Liver (tissue), 9 donors: ENCODE measurements around the gene VPS52. TPM values are rescaled to one million over a fixed set of nuclear protein-coding genes. Genes with fewer than 3 reads are reported as not detected.
A peak's percentile ranks its signal among the peaks of the same experiment; 100 is the strongest.
"Not testable (repeated sequence)": the region's sequence is repeated elsewhere in the genome, so short reads cannot be mapped to it uniquely, and the experiment has no call there.

Source experiments
- DNase-seq: peaks from one replicate; pipeline ENCODE4 v3.0.0-alpha.2; 2017; ENCODE audit warnings: low spot score
- H3K27ac ChIP-seq, 2 donors: one replicate each; pipeline ENCODE4 v1.7.0; 2013; ENCODE audit warnings: inconsistent platforms in 2 of 2, low read length in 2 of 2, control low read depth in 1 of 2, low read depth in 1 of 2, mild to moderate bottlenecking in 1 of 2
- H3K27me3 ChIP-seq, 4 donors: one replicate each; pipeline versions ENCODE4 v1.6.1 to v1.7.0; 2013; ENCODE audit warnings: low read length in 3 of 4, inconsistent platforms in 1 of 4, mild to moderate bottlenecking in 1 of 4, moderate library complexity in 1 of 4; ENCODE audit not compliant: control insufficient read depth in 4 of 4, insufficient read depth in 4 of 4
- H3K36me3 ChIP-seq, 4 donors: one replicate each; pipeline versions ENCODE4 v1.6.1 to v1.7.0; 2013; ENCODE audit warnings: low read length in 3 of 4, mild to moderate bottlenecking in 3 of 4, low read depth in 1 of 4, moderate library complexity in 1 of 4; ENCODE audit not compliant: control insufficient read depth in 4 of 4, insufficient read depth in 3 of 4
- H3K4me1 ChIP-seq, 4 donors: one replicate each; pipeline versions ENCODE4 v1.6.1 to v1.7.0; 2013; ENCODE audit warnings: low read length in 3 of 4, mild to moderate bottlenecking in 3 of 4, moderate library complexity in 1 of 4; ENCODE audit not compliant: control insufficient read depth in 4 of 4, insufficient read depth in 4 of 4
- H3K4me3 ChIP-seq, 3 donors: one replicate each; pipeline versions ENCODE4 v1.6.1 to v1.7.0; 2013; ENCODE audit warnings: low read length in 3 of 3, control low read depth in 1 of 3, low read depth in 1 of 3, mild to moderate bottlenecking in 1 of 3
- H3K9ac ChIP-seq, 2 donors: one replicate each; pipeline ENCODE4 v1.7.0; 2013; ENCODE audit warnings: low read length in 2 of 2, mild to moderate bottlenecking in 2 of 2, moderate library complexity in 2 of 2, control low read depth in 1 of 2, low read depth in 1 of 2
- H3K9me3 ChIP-seq, 4 donors: one replicate each; pipeline versions ENCODE4 v1.6.1 to v1.7.0; 2013; ENCODE audit warnings: low read length in 3 of 4; ENCODE audit not compliant: control insufficient read depth in 4 of 4
- ATF3 ChIP-seq: IDR thresholded peaks from 2 replicates; pipeline ENCODE4 v1.6.1; 2016; ENCODE audit warnings: antibody characterized with exemption
- EGR1 ChIP-seq, 2 donors: IDR thresholded peaks; 2 replicates each; pipeline ENCODE4 v1.6.1; 2016 to 2018; ENCODE audit warnings: antibody characterized with exemption in 2 of 2, low read depth in 2 of 2
- FOXA1 ChIP-seq: IDR thresholded peaks from 2 replicates; pipeline ENCODE4 v1.6.1; 2016; ENCODE audit warnings: antibody characterized with exemption
- FOXA2 ChIP-seq: IDR thresholded peaks from 2 replicates; pipeline ENCODE4 v1.6.1; 2016; ENCODE audit warnings: antibody characterized with exemption
- GABPA ChIP-seq, 2 donors: IDR thresholded peaks in 1 of 2; conservative IDR thresholded peaks in 1 of 2; 2 replicates each; pipeline ENCODE4 v1.6.1; 2016; ENCODE audit warnings: antibody characterized with exemption in 2 of 2, mild to moderate bottlenecking in 1 of 2, moderate library complexity in 1 of 2
- JUND ChIP-seq, 2 donors: IDR thresholded peaks; 2 replicates each; pipeline ENCODE4 v1.6.1; 2016; ENCODE audit warnings: antibody characterized with exemption in 2 of 2
- MAX ChIP-seq: IDR thresholded peaks from 2 replicates; pipeline ENCODE4 v1.6.1; 2016; ENCODE audit warnings: antibody characterized with exemption
- NR2F2 ChIP-seq: IDR thresholded peaks from 2 replicates; pipeline ENCODE4 v1.6.1; 2016; ENCODE audit warnings: antibody characterized with exemption
- RAD21 ChIP-seq, 2 donors: IDR thresholded peaks; 2 replicates each; pipeline ENCODE4 v1.6.1; 2016; ENCODE audit warnings: antibody characterized with exemption in 2 of 2, mild to moderate bottlenecking in 2 of 2
- REST ChIP-seq: IDR thresholded peaks from 2 replicates; pipeline ENCODE4 v1.6.1; 2016; ENCODE audit warnings: antibody characterized with exemption, mild to moderate bottlenecking
- RXRA ChIP-seq, 2 donors: IDR thresholded peaks; 2 replicates each; pipeline ENCODE4 v1.6.1; 2017 to 2018; ENCODE audit warnings: antibody characterized with exemption in 2 of 2, mild to moderate bottlenecking in 1 of 2
- SP1 ChIP-seq: IDR thresholded peaks from 2 replicates; pipeline ENCODE4 v1.6.1; 2018; ENCODE audit warnings: antibody characterized with exemption, mild to moderate bottlenecking
- YY1 ChIP-seq: IDR thresholded peaks from 2 replicates; pipeline ENCODE4 v1.6.1; 2016; ENCODE audit warnings: antibody characterized with exemption, mild to moderate bottlenecking
- WGBS: extraction: QIAGEN DNeasy Blood & Tissue Kit; methylation state at CpG from one replicate; pipeline ENCODE4 v1.1.7; 2013; 5-methylcytosine and 5-hydroxymethylcytosine counted together
- polyA plus RNA-seq, 2 donors: library from polyadenylated mRNA; stranded (reverse) in 1 of 2; unstranded in 1 of 2; fragments of 200-250 nt in 1 of 2; fragments of >200 nt in 1 of 2; fragmentation: Nextera tagmentation in 1 of 2; extraction: Ambion mirVana in 1 of 2; gene quantifications; one replicate each; pipeline versions ENCODE4 v1.2.1 to v1.2.3, GENCODE V29; 2013 to 2015
- total RNA-seq, 2 donors: library from RNA; depleted of rRNA; stranded (reverse); fragments of >200 nt; gene quantifications; one replicate each; pipeline ENCODE4 v1.2.3, GENCODE V29; 2014
- donor health status: healthy.
- donor health status: healthy.
- donor health status: healthy.
- donor health status: healthy.
- donor health status: healthy.

The VPS52 gene
- total and polyA plus RNA-seq, 4 donors = 21.3 to 33.4 (median 25.3) TPM

- H3K4me3 ChIP-seq = peak overlapping the region; percentile 8 to 59 (median 30)
- peaks cover 0 to 42% (median 15%) of the 10 kb centered on the region in 4 donors for H3K36me3 ChIP-seq
- no peak for DNase-seq
- no peaks in the 10 kb centered on the region for H3K9me3 ChIP-seq
- peak overlapping the region; percentile 39 to 41 for H3K9ac ChIP-seq
- H3K27me3 ChIP-seq = no peaks in the 10 kb centered on the region
- no peak for TF ChIP-seq RAD21 (IDR thresholded peaks at IDR 0.05)
- TF ChIP-seq YY1 = no peak
- TF ChIP-seq FOXA1 = no peak
- TF ChIP-seq EGR1 (IDR thresholded peaks at IDR 0.05; ENCODE audit: low read depth in 2 of 2) = no peak
- TF ChIP-seq NR2F2 = no peak
- TF ChIP-seq RXRA (IDR thresholded peaks at IDR 0.05) = no peak
- TF ChIP-seq MAX = no peak
- no peak for TF ChIP-seq REST
- TF ChIP-seq GABPA (IDR thresholded peaks at IDR 0.05 in 1 of 2, conservative IDR thresholded peaks at IDR 0.05 in 1 of 2) = no peak
- no peak for TF ChIP-seq ATF3
- no peak for TF ChIP-seq SP1
- TF ChIP-seq FOXA2 = no peak
- no peak for TF ChIP-seq JUND (IDR thresholded peaks at IDR 0.05)
- peaks cover 9 to 48% (median 36%) of the 10 kb centered on the region in 4 donors for H3K4me1 ChIP-seq
- H3K27ac ChIP-seq = peak overlapping the region; percentile 63 to 64
Observed at GRCh38 chr6:33276581-33276863, 4.8 kb upstream of the VPS52 start.

- H3K9ac ChIP-seq = peak overlapping the region in 1 of 2 donors; percentile 41
- not testable (repeated sequence) for H3K4me3 ChIP-seq, H3K27me3 ChIP-seq, H3K9me3 ChIP-seq, H3K27ac ChIP-seq, DNase-seq
- 81% methylated on average over 16 of the region's 16 CpGs for WGBS
- H3K36me3 ChIP-seq = peaks cover 0 to 37% (median 15%) of the 10 kb centered on the region in 4 donors
- peaks cover 9 to 49% (median 38%) of the 10 kb centered on the region in 4 donors for H3K4me1 ChIP-seq
Observed at GRCh38 chr6:33275795-33276580, 4.3 kb upstream of the VPS52 start.
